OCI-LY7 (cell line): ENCODE data around the gene PMM2. TPM values are rescaled to one million over a fixed set of nuclear protein-coding genes. Genes with fewer than 3 reads are reported as not detected.

ENCODE experiments used
- BruUV-seq: library from RNA; stranded (reverse); fragments of 400-500 nt; replicated peaks from 2 replicates; lab custom pipeline; 2021; lab: Mats Ljungman, UMichigan
- CTCF ChIA-PET: fragments of 300-600 bp; sonication (Branson Sonifier 250); formaldehyde crosslinking; loops from one replicate; lab custom pipeline; 2022; ENCODE audit warnings: antibody characterized with exemption; ENCODE audit not compliant: unreplicated experiment; lab: Charles Lee
- POLR2A ChIA-PET: fragments of 300-600 bp; sonication (Branson Sonifier 250); formaldehyde crosslinking; loops from one replicate; lab custom pipeline; 2022; ENCODE audit warnings: antibody characterized with exemption; lab: Charles Lee
- DNase-seq: peaks from one replicate; pipeline ENCODE4 v3.0.0-alpha.2; 2015; ENCODE audit warnings: low spot score
- H2AFZ ChIP-seq: fragments of 200-600 bp; sonication (generic), shearing (Covaris generic); 2 replicates; pipeline ENCODE4 v1.6.1; 2014; ENCODE audit warnings: mild to moderate bottlenecking, antibody characterized with exemption, low read length, moderate library complexity
- H3K27ac ChIP-seq: fragments of 200-600 bp; sonication (generic); 2 replicates; pipeline ENCODE4 v1.5.1; 2014; ENCODE audit warnings: mixed run types, low read depth, mild to moderate bottlenecking, moderate library complexity, low read length, inconsistent platforms; ENCODE audit not compliant: poor library complexity, severe bottlenecking
- H3K36me3 ChIP-seq: fragments of 200-600 bp; sonication (generic); 2 replicates; pipeline ENCODE4 v1.6.1; 2014; ENCODE audit warnings: mild to moderate bottlenecking, antibody characterized with exemption, low read length, moderate library complexity, mixed read lengths; ENCODE audit not compliant: insufficient read depth
- H3K4me1 ChIP-seq: fragments of 200-600 bp; sonication (generic); 2 replicates; pipeline ENCODE4 v1.5.1; 2014; ENCODE audit warnings: mild to moderate bottlenecking, low read length; ENCODE audit not compliant: insufficient read depth, poor library complexity, severe bottlenecking
- H3K4me2 ChIP-seq: fragments of 200-600 bp; sonication (generic); 2 replicates; pipeline ENCODE4 v1.6.1; 2014; ENCODE audit warnings: mild to moderate bottlenecking, low read length
- H3K4me3 ChIP-seq: fragments of 200-600 bp; sonication (generic); 2 replicates; pipeline ENCODE4 v1.5.1; 2014; ENCODE audit warnings: mild to moderate bottlenecking, low read depth, low read length; ENCODE audit not compliant: poor library complexity, severe bottlenecking
- H3K79me2 ChIP-seq: fragments of 200-600 bp; sonication (generic); 2 replicates; pipeline ENCODE4 v1.6.1; 2016; ENCODE audit warnings: low read depth, mild to moderate bottlenecking, low read length, moderate library complexity, mixed read lengths; ENCODE audit not compliant: insufficient read depth
- H3K9me2 ChIP-seq: fragments of 200-600 bp; sonication (generic); 2 replicates; pipeline ENCODE4 v1.6.1; 2016; ENCODE audit warnings: mild to moderate bottlenecking, low read length, mixed read lengths; ENCODE audit not compliant: insufficient read depth
- H3K9me3 ChIP-seq: fragments of 200-600 bp; sonication (generic); 2 replicates; pipeline ENCODE4 v1.6.1; 2014; ENCODE audit warnings: mild to moderate bottlenecking, mixed run types, low read length, mixed read lengths
- H4K20me1 ChIP-seq: fragments of 200-600 bp; sonication (generic); 2 replicates; pipeline ENCODE4 v1.6.1; 2014; ENCODE audit warnings: mild to moderate bottlenecking, antibody characterized with exemption, low read length, moderate library complexity, mixed read lengths; ENCODE audit not compliant: insufficient read depth
- EZH2phosphoT487 ChIP-seq: fragments of 200-600 bp; sonication (generic); IDR thresholded peaks from 2 replicates; pipeline ENCODE4 v1.6.1; 2018; ENCODE audit warnings: low read depth, borderline replicate concordance, mild to moderate bottlenecking, mixed run types, antibody characterized with exemption, low read length, moderate library complexity, mixed read lengths
- intact Hi-C: fragments of 100-400 bp; cut with micrococcal nuclease; formaldehyde crosslinking; loops from one replicate; pipeline ENCODE4 v1.10.0; 2022; ENCODE audit not compliant: unreplicated experiment
- total RNA-seq, 2 experiments: library from RNA; depleted of rRNA in 1 of 2; stranded (reverse); fragments of >200 nt in 1 of 2; shearing (Covaris generic) in 1 of 2; gene quantifications; 2 replicates each; pipeline ENCODE4 v1.2.3, GENCODE V29; 2014 to 2022
- TF ChIP-seq, protein P1 (sequence below): fragments of 200-600 bp; sonication (generic); conservative IDR thresholded peaks from 2 replicates; pipeline ENCODE4 v1.5.1; 2014; ENCODE audit warnings: mild to moderate bottlenecking, antibody characterized with exemption, low read length, moderate library complexity, mixed read lengths

The PMM2 gene
- total RNA-seq, 2 experiments from 2014 or later = 39.1 to 53.9 TPM

- no peaks in the 10 kb centered on the region for H3K36me3 ChIP-seq
- no peak for DNase-seq
- TF ChIP-seq EZH2phosphoT487 = no peak
- TF ChIP-seq, protein P1, sequence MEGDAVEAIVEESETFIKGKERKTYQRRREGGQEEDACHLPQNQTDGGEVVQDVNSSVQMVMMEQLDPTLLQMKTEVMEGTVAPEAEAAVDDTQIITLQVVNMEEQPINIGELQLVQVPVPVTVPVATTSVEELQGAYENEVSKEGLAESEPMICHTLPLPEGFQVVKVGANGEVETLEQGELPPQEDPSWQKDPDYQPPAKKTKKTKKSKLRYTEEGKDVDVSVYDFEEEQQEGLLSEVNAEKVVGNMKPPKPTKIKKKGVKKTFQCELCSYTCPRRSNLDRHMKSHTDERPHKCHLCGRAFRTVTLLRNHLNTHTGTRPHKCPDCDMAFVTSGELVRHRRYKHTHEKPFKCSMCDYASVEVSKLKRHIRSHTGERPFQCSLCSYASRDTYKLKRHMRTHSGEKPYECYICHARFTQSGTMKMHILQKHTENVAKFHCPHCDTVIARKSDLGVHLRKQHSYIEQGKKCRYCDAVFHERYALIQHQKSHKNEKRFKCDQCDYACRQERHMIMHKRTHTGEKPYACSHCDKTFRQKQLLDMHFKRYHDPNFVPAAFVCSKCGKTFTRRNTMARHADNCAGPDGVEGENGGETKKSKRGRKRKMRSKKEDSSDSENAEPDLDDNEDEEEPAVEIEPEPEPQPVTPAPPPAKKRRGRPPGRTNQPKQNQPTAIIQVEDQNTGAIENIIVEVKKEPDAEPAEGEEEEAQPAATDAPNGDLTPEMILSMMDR = no peak
- no peaks in the 10 kb centered on the region for H3K9me3 ChIP-seq
- BruUV-seq = no TSS peak
- CTCF ChIA-PET = no interaction called here
- H3K79me2 ChIP-seq = no peaks in the 10 kb centered on the region
- no peaks in the 10 kb centered on the region for H4K20me1 ChIP-seq
- no peak overlapping the region for H3K27ac ChIP-seq
- H3K9me2 ChIP-seq = no peaks in the 10 kb centered on the region
- intact Hi-C loops = no loop called here
- POLR2A ChIA-PET = no interaction called here
- no peak overlapping the region for H3K4me3 ChIP-seq
- no peaks in the 10 kb centered on the region for H3K4me1 ChIP-seq
- H2AFZ ChIP-seq = no peak overlapping the region
- H3K4me2 ChIP-seq = no peak overlapping the region
Observed at GRCh38 chr16:8767176-8767575, 30.5 kb upstream of the PMM2 start.

DNA sequence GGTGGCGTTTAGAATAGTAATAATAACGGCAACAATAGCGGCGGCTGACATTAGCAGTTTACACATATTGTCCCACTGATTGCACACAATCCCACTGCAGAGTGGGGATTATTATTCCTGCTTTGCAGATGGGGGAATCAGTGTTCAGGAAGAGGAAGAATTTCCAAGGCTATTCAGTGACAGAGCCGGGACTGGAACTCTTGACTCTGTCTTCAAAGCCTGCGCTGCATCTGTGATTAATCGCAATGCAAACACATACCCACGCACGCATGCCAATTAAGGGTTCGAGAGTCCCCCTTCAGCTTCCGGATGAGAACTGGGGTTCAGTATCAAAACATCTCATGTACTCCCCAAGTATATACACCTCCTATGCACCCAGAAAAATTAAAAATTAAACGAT is 29.4 kb upstream of the PMM2 start:
- Histone ChIP-seq H3K9me3 (no peaks in the 10 kb centered on the region), H3K4me1 (no peaks in the 10 kb centered on the region), H3K9me2 (no peaks in the 10 kb centered on the region), H2AFZ (no peak overlapping the region), H3K79me2 (no peaks in the 10 kb centered on the region), H3K4me3 (no peak overlapping the region), H3K36me3 (no peaks in the 10 kb centered on the region), H3K27ac (no peak overlapping the region), H3K4me2 (no peak overlapping the region), H4K20me1 (no peaks in the 10 kb centered on the region)
- CTCF ChIA-PET = no interaction called here
- TF ChIP-seq, protein P1 = no peak
- TF ChIP-seq EZH2phosphoT487 = no peak
- BruUV-seq = no TSS peak
- intact Hi-C loops = no loop called here
- DNase-seq = no peak
- POLR2A ChIA-PET = no interaction called here

GRCh38 chr16:8768692-8769091 is 28.9 kb upstream of the PMM2 start:
- Histone ChIP-seq H3K36me3 (no peaks in the 10 kb centered on the region), H2AFZ (no peak overlapping the region), H3K4me3 (no peak overlapping the region), H4K20me1 (no peaks in the 10 kb centered on the region), H3K9me3 (no peaks in the 10 kb centered on the region), H3K27ac (no peak overlapping the region), H3K79me2 (no peaks in the 10 kb centered on the region), H3K4me2 (no peak overlapping the region), H3K9me2 (no peaks in the 10 kb centered on the region), H3K4me1 (no peaks in the 10 kb centered on the region)
- no peak for DNase-seq
- TF ChIP-seq, protein P1 = no peak
- no peak for TF ChIP-seq EZH2phosphoT487
- BruUV-seq = no TSS peak
- POLR2A ChIA-PET = no interaction called here
- intact Hi-C loops = no loop called here
- CTCF ChIA-PET = no interaction called here
